ENCODE measurements around the gene PSMB2.
"Not testable (repeated sequence)": the region's sequence is repeated elsewhere in the genome, so short reads cannot be mapped to it uniquely, and the experiment has no call there.

PSMB2 gene

GRCh38 chr1:35641233-35641866 is at the start of gene PSMB2:
TSS of gene PSMB2 (minus strand) at chr1:35641526. CDS start at chr1:35641432, 94 bp downstream.
- peaks cover 14 to 20% of the 10 kb centered on the region in 2 donors for H3K4me1 ChIP-seq (ENCODE audit: control insufficient read depth in 2 of 2, insufficient read depth in 2 of 2, low read length in 2 of 2)
- H3K9me3 ChIP-seq (ENCODE audit: control insufficient read depth in 2 of 2, low read length in 2 of 2), result no peaks in the 10 kb centered on the region

GRCh38 chr1:35691080-35691479 is 49.8 kb upstream of the PSMB2 start:
- H3K9me3 ChIP-seq (ENCODE audit: control insufficient read depth in 2 of 2, low read length in 2 of 2), result no peaks in the 10 kb centered on the region
- H3K27me3 ChIP-seq (ENCODE audit: control insufficient read depth in 2 of 2, insufficient read depth in 2 of 2, low read length in 2 of 2), result peaks cover 0 to 3% of the 10 kb centered on the region in 2 donors
- H3K9ac ChIP-seq (ENCODE audit: low read depth in 1 of 2, low read length in 2 of 2), result no peak overlapping the region
- no peak overlapping the region for H3K27ac ChIP-seq (ENCODE audit: low read depth in 2 of 2, low read length in 2 of 2)
- no peaks in the 10 kb centered on the region for H3K36me3 ChIP-seq (ENCODE audit: control insufficient read depth in 2 of 2, insufficient read depth in 2 of 2, low read length in 2 of 2)
- no peaks in the 10 kb centered on the region for H3K4me1 ChIP-seq (ENCODE audit: control insufficient read depth in 2 of 2, insufficient read depth in 2 of 2, low read length in 2 of 2)
- H3K4me3 ChIP-seq (ENCODE audit: low read length in 2 of 2), result no peak overlapping the region

More at GRCh38 chr1:35641233-35641866, at the start of gene PSMB2:
- no peaks in the 10 kb centered on the region for H3K36me3 ChIP-seq (ENCODE audit: control insufficient read depth in 2 of 2, insufficient read depth in 2 of 2, low read length in 2 of 2)
- H3K9ac ChIP-seq (ENCODE audit: low read depth in 1 of 2, low read length in 2 of 2), result peak within 1 kb of the TSS; percentile 94 to 97
- H3K27me3 ChIP-seq (ENCODE audit: control insufficient read depth in 2 of 2, insufficient read depth in 2 of 2, low read length in 2 of 2), result peaks cover 0 to 5% of the 10 kb centered on the region in 2 donors
- H3K27ac ChIP-seq (ENCODE audit: low read depth in 2 of 2, low read length in 2 of 2), result peak within 1 kb of the TSS; percentile 94
- peak within 1 kb of the TSS; percentile 96 to 98 for H3K4me3 ChIP-seq (ENCODE audit: low read length in 2 of 2)

- H3K4me1 ChIP-seq (ENCODE audit: control insufficient read depth in 2 of 2, insufficient read depth in 2 of 2, low read length in 2 of 2); H3K27ac ChIP-seq (ENCODE audit: low read depth in 2 of 2, low read length in 2 of 2); H3K27me3 ChIP-seq (ENCODE audit: control insufficient read depth in 2 of 2, insufficient read depth in 2 of 2, low read length in 2 of 2); H3K9me3 ChIP-seq (ENCODE audit: control insufficient read depth in 2 of 2, low read length in 2 of 2); H3K9ac ChIP-seq (ENCODE audit: low read depth in 1 of 2, low read length in 2 of 2); H3K36me3 ChIP-seq (ENCODE audit: control insufficient read depth in 2 of 2, insufficient read depth in 2 of 2, low read length in 2 of 2); H3K4me3 ChIP-seq (ENCODE audit: low read length in 2 of 2): not testable (repeated sequence)
Measured at GRCh38 chr1:35690103-35690502, 48.8 kb upstream of the PSMB2 start.

- Histone ChIP-seq H3K4me3 (ENCODE audit: low read length in 2 of 2) (no peak overlapping the region), H3K36me3 (ENCODE audit: control insufficient read depth in 2 of 2, insufficient read depth in 2 of 2, low read length in 2 of 2) (no peaks in the 10 kb centered on the region), H3K9me3 (ENCODE audit: control insufficient read depth in 2 of 2, low read length in 2 of 2) (no peaks in the 10 kb centered on the region), H3K9ac (ENCODE audit: low read depth in 1 of 2, low read length in 2 of 2) (no peak overlapping the region), H3K4me1 (ENCODE audit: control insufficient read depth in 2 of 2, insufficient read depth in 2 of 2, low read length in 2 of 2) (no peaks in the 10 kb centered on the region), H3K27ac (ENCODE audit: low read depth in 2 of 2, low read length in 2 of 2) (no peak overlapping the region), H3K27me3 (ENCODE audit: control insufficient read depth in 2 of 2, insufficient read depth in 2 of 2, low read length in 2 of 2) (no peaks in the 10 kb centered on the region)
Measured at GRCh38 chr1:35688161-35688560, 46.8 kb upstream of the PSMB2 start.

GRCh38 chr1:35683012-35683411 is 41.7 kb upstream of the PSMB2 start:
- Histone ChIP-seq H3K27me3 (ENCODE audit: control insufficient read depth in 2 of 2, insufficient read depth in 2 of 2, low read length in 2 of 2) (no peaks in the 10 kb centered on the region), H3K36me3 (ENCODE audit: control insufficient read depth in 2 of 2, insufficient read depth in 2 of 2, low read length in 2 of 2) (no peaks in the 10 kb centered on the region), H3K4me3 (ENCODE audit: low read length in 2 of 2) (no peak overlapping the region), H3K27ac (ENCODE audit: low read depth in 2 of 2, low read length in 2 of 2) (no peak overlapping the region), H3K9ac (ENCODE audit: low read depth in 1 of 2, low read length in 2 of 2) (no peak overlapping the region), H3K4me1 (ENCODE audit: control insufficient read depth in 2 of 2, insufficient read depth in 2 of 2, low read length in 2 of 2) (no peaks in the 10 kb centered on the region), H3K9me3 (ENCODE audit: control insufficient read depth in 2 of 2, low read length in 2 of 2) (no peaks in the 10 kb centered on the region)

- no peak overlapping the region for H3K4me3 ChIP-seq (ENCODE audit: low read length in 2 of 2)
- H3K9ac ChIP-seq (ENCODE audit: low read depth in 1 of 2, low read length in 2 of 2), result no peak overlapping the region
- H3K27ac ChIP-seq (ENCODE audit: low read depth in 2 of 2, low read length in 2 of 2), result no peak overlapping the region
- H3K9me3 ChIP-seq (ENCODE audit: control insufficient read depth in 2 of 2, low read length in 2 of 2), result no peaks in the 10 kb centered on the region
- no peaks in the 10 kb centered on the region for H3K36me3 ChIP-seq (ENCODE audit: control insufficient read depth in 2 of 2, insufficient read depth in 2 of 2, low read length in 2 of 2)
- H3K4me1 ChIP-seq (ENCODE audit: control insufficient read depth in 2 of 2, insufficient read depth in 2 of 2, low read length in 2 of 2), result no peaks in the 10 kb centered on the region
- no peaks in the 10 kb centered on the region for H3K27me3 ChIP-seq (ENCODE audit: control insufficient read depth in 2 of 2, insufficient read depth in 2 of 2, low read length in 2 of 2)
Measured at GRCh38 chr1:35680271-35680670, 38.9 kb upstream of the PSMB2 start.

GRCh38 chr1:35675773-35676172 is 34.4 kb upstream of the PSMB2 start:
- H3K36me3 ChIP-seq (ENCODE audit: control insufficient read depth in 2 of 2, insufficient read depth in 2 of 2, low read length in 2 of 2), result no peaks in the 10 kb centered on the region
- no peak overlapping the region for H3K27ac ChIP-seq (ENCODE audit: low read depth in 2 of 2, low read length in 2 of 2)
- H3K9ac ChIP-seq (ENCODE audit: low read depth in 1 of 2, low read length in 2 of 2), result no peak overlapping the region
- no peaks in the 10 kb centered on the region for H3K4me1 ChIP-seq (ENCODE audit: control insufficient read depth in 2 of 2, insufficient read depth in 2 of 2, low read length in 2 of 2)
- H3K9me3 ChIP-seq (ENCODE audit: control insufficient read depth in 2 of 2, low read length in 2 of 2), result no peaks in the 10 kb centered on the region
- H3K27me3 ChIP-seq (ENCODE audit: control insufficient read depth in 2 of 2, insufficient read depth in 2 of 2, low read length in 2 of 2), result no peaks in the 10 kb centered on the region
- no peak overlapping the region for H3K4me3 ChIP-seq (ENCODE audit: low read length in 2 of 2)

- Histone ChIP-seq H3K4me3 (ENCODE audit: low read length in 2 of 2) (no peak overlapping the region), H3K36me3 (ENCODE audit: control insufficient read depth in 2 of 2, insufficient read depth in 2 of 2, low read length in 2 of 2) (no peaks in the 10 kb centered on the region), H3K9me3 (ENCODE audit: control insufficient read depth in 2 of 2, low read length in 2 of 2) (no peaks in the 10 kb centered on the region), H3K9ac (ENCODE audit: low read depth in 1 of 2, low read length in 2 of 2) (no peak overlapping the region), H3K27me3 (ENCODE audit: control insufficient read depth in 2 of 2, insufficient read depth in 2 of 2, low read length in 2 of 2) (no peaks in the 10 kb centered on the region), H3K27ac (ENCODE audit: low read depth in 2 of 2, low read length in 2 of 2) (no peak overlapping the region), H3K4me1 (ENCODE audit: control insufficient read depth in 2 of 2, insufficient read depth in 2 of 2, low read length in 2 of 2) (no peaks in the 10 kb centered on the region)
Measured at GRCh38 chr1:35674111-35674510, 32.8 kb upstream of the PSMB2 start.

GRCh38 chr1:35672116-35672515 is 30.8 kb upstream of the PSMB2 start:
- Histone ChIP-seq H3K9ac (ENCODE audit: low read depth in 1 of 2, low read length in 2 of 2) (no peak overlapping the region), H3K9me3 (ENCODE audit: control insufficient read depth in 2 of 2, low read length in 2 of 2) (no peaks in the 10 kb centered on the region), H3K27me3 (ENCODE audit: control insufficient read depth in 2 of 2, insufficient read depth in 2 of 2, low read length in 2 of 2) (peaks cover 0 to 2% of the 10 kb centered on the region in 2 donors), H3K4me1 (ENCODE audit: control insufficient read depth in 2 of 2, insufficient read depth in 2 of 2, low read length in 2 of 2) (no peaks in the 10 kb centered on the region), H3K27ac (ENCODE audit: low read depth in 2 of 2, low read length in 2 of 2) (no peak overlapping the region), H3K36me3 (ENCODE audit: control insufficient read depth in 2 of 2, insufficient read depth in 2 of 2, low read length in 2 of 2) (no peaks in the 10 kb centered on the region), H3K4me3 (ENCODE audit: low read length in 2 of 2) (no peak overlapping the region)

- no peak overlapping the region for H3K27ac ChIP-seq (ENCODE audit: low read depth in 2 of 2, low read length in 2 of 2)
- H3K9ac ChIP-seq (ENCODE audit: low read depth in 1 of 2, low read length in 2 of 2), result no peak overlapping the region
- H3K4me1 ChIP-seq (ENCODE audit: control insufficient read depth in 2 of 2, insufficient read depth in 2 of 2, low read length in 2 of 2), result no peaks in the 10 kb centered on the region
- peaks cover 0 to 2% of the 10 kb centered on the region in 2 donors for H3K27me3 ChIP-seq (ENCODE audit: control insufficient read depth in 2 of 2, insufficient read depth in 2 of 2, low read length in 2 of 2)
- no peaks in the 10 kb centered on the region for H3K9me3 ChIP-seq (ENCODE audit: control insufficient read depth in 2 of 2, low read length in 2 of 2)
- no peaks in the 10 kb centered on the region for H3K36me3 ChIP-seq (ENCODE audit: control insufficient read depth in 2 of 2, insufficient read depth in 2 of 2, low read length in 2 of 2)
- H3K4me3 ChIP-seq (ENCODE audit: low read length in 2 of 2), result no peak overlapping the region
Measured at GRCh38 chr1:35668506-35668905, 27.2 kb upstream of the PSMB2 start.
